Chondrocyte (in vitro differentiated cells): ENCODE data around the gene RAB6D. TPM values are rescaled to one million over a fixed set of nuclear protein-coding genes. Genes with fewer than 3 reads are reported as not detected.
"Not testable (repeated sequence)": the region's sequence is repeated elsewhere in the genome, so short reads cannot be mapped to it uniquely, and the experiment has no call there.

Experiments used
- DNase-seq: peaks from one replicate; pipeline ENCODE4 v3.0.0; 2021; ENCODE audit warnings: mixed read lengths, low spot score
- H3K27ac Mint-ChIP-seq: one replicate; pipeline ENCODE4 v1.8.0; 2021; ENCODE audit warnings: mild to moderate bottlenecking, moderate library complexity, mixed read lengths; ENCODE audit not compliant: unreplicated experiment
- H3K27me3 Mint-ChIP-seq: 2 replicates; pipeline ENCODE4 v1.8.0; 2021; ENCODE audit warnings: low read depth, mixed read lengths
- H3K36me3 Mint-ChIP-seq: 2 replicates; pipeline ENCODE4 v1.8.0; 2021; ENCODE audit warnings: low read depth, mixed read lengths
- H3K4me1 Mint-ChIP-seq: 2 replicates; pipeline ENCODE4 v1.8.0; 2021; ENCODE audit warnings: low read depth, mild to moderate bottlenecking, mixed read lengths
- H3K4me3 Mint-ChIP-seq: one replicate; pipeline ENCODE4 v1.8.0; 2021; ENCODE audit warnings: mild to moderate bottlenecking, moderate library complexity, mixed read lengths; ENCODE audit not compliant: unreplicated experiment
- H3K9me3 Mint-ChIP-seq: 2 replicates; pipeline ENCODE4 v1.8.0; 2021; ENCODE audit warnings: low read depth, mixed read lengths
- CTCF ChIP-seq: fragments of 200-600 bp; sonication (generic); IDR thresholded peaks from 2 replicates; pipeline ENCODE4 v1.5.0; 2021; ENCODE audit warnings: antibody characterized with exemption, mild to moderate bottlenecking, moderate library complexity
- total RNA-seq: library from RNA; stranded (reverse); gene quantifications from 3 replicates; pipeline ENCODE4 v1.2.1, GENCODE V29; 2021

Gene RAB6D
- total RNA-seq, 1 donor from 2014 or later = 0.07 TPM

- TF ChIP-seq CTCF = no peak
- H3K36me3 Mint-ChIP-seq = no peaks in the 10 kb centered on the region
- no peak overlapping the region for H3K27ac Mint-ChIP-seq
- DNase-seq = no peak
- peaks cover 18% of the 10 kb centered on the region for H3K27me3 Mint-ChIP-seq
- no peak overlapping the region for H3K4me3 Mint-ChIP-seq
- H3K9me3 Mint-ChIP-seq = no peaks in the 10 kb centered on the region
- H3K4me1 Mint-ChIP-seq = no peaks in the 10 kb centered on the region
These were observed 25.7 kb upstream of the RAB6D start for GRCh38 chr2:131389657-131390056.

GRCh38 chr2:131388834-131389233 is 24.9 kb upstream of the RAB6D start:
- H3K27ac Mint-ChIP-seq, H3K36me3 Mint-ChIP-seq, H3K4me3 Mint-ChIP-seq, H3K9me3 Mint-ChIP-seq, DNase-seq, H3K4me1 Mint-ChIP-seq: not testable (repeated sequence)
- H3K27me3 Mint-ChIP-seq = peaks cover 14% of the 10 kb centered on the region

GRCh38 chr2:131373111-131373510 is 9.1 kb upstream of the RAB6D start:
- H3K36me3 Mint-ChIP-seq, DNase-seq, H3K9me3 Mint-ChIP-seq, H3K4me1 Mint-ChIP-seq, H3K4me3 Mint-ChIP-seq, H3K27ac Mint-ChIP-seq: not testable (repeated sequence)
- H3K27me3 Mint-ChIP-seq = peaks cover 11% of the 10 kb centered on the region

GRCh38 chr2:131369954-131370353 is 6.0 kb upstream of the RAB6D start:
- Mint-ChIP-seq H3K27ac (no peak overlapping the region), H3K9me3 (no peaks in the 10 kb centered on the region)
- no peak for TF ChIP-seq CTCF

GRCh38 chr2:131368493-131369066 is 4.6 kb upstream of the RAB6D start:
- not testable (repeated sequence) for H3K36me3 Mint-ChIP-seq, H3K4me1 Mint-ChIP-seq, H3K27ac Mint-ChIP-seq, H3K9me3 Mint-ChIP-seq, H3K4me3 Mint-ChIP-seq, DNase-seq
- H3K27me3 Mint-ChIP-seq = peaks cover 14% of the 10 kb centered on the region

More at GRCh38 chr2:131369954-131370353, 6.0 kb upstream of the RAB6D start:
- no peak for DNase-seq
- Mint-ChIP-seq H3K36me3 (no peaks in the 10 kb centered on the region), H3K4me3 (no peak overlapping the region), H3K4me1 (no peaks in the 10 kb centered on the region), H3K27me3 (peaks cover 10% of the 10 kb centered on the region)

GRCh38 chr2:131367352-131367751 is 3.4 kb upstream of the RAB6D start:
- no peaks in the 10 kb centered on the region for H3K36me3 Mint-ChIP-seq
- TF ChIP-seq CTCF = no peak
- H3K27me3 Mint-ChIP-seq = peaks cover 15% of the 10 kb centered on the region
- no peak overlapping the region for H3K27ac Mint-ChIP-seq
- no peak overlapping the region for H3K4me3 Mint-ChIP-seq
- H3K9me3 Mint-ChIP-seq = no peaks in the 10 kb centered on the region
- peaks cover 3% of the 10 kb centered on the region for H3K4me1 Mint-ChIP-seq
- no peak for DNase-seq

GRCh38 chr2:131366643-131367042 is 2.7 kb upstream of the RAB6D start:
- TF ChIP-seq CTCF = no peak
- H3K4me1 Mint-ChIP-seq = peaks cover 3% of the 10 kb centered on the region

More at GRCh38 chr2:131366643-131367042, 2.7 kb upstream of the RAB6D start:
- Mint-ChIP-seq H3K27ac (no peak overlapping the region), H3K27me3 (peaks cover 20% of the 10 kb centered on the region), H3K4me3 (no peak overlapping the region), H3K9me3 (no peaks in the 10 kb centered on the region), H3K36me3 (peaks cover 1% of the 10 kb centered on the region)
- no peak for DNase-seq
